K562 treated with DMSO at 1 percent for 12 hours (cell line): ENCODE data around the gene TCP11X2. TPM values are rescaled to one million over a fixed set of nuclear protein-coding genes. Genes with fewer than 3 reads are reported as not detected.

ENCODE experiments used
- total RNA-seq: library from RNA; unstranded; fragments of 300-600 nt; gene quantifications from 2 replicates; pipeline ENCODE4 v1.2.3, GENCODE V29; 2022; ENCODE audit not compliant: insufficient read depth

The TCP11X2 gene
- total RNA-seq: not detected in 2 replicates

GRCh38 chrX:102471762-102472220, at the start of gene TCP11X2:
TCP11X2 (minus strand) TSS chrX:102471812.

GRCh38 chrX:102515975-102516941, 44.6 kb upstream of the TCP11X2 start, which contains the start of gene TMSB15A:
TMSB15A (minus strand) TSS chrX:102516739.

DNA sequence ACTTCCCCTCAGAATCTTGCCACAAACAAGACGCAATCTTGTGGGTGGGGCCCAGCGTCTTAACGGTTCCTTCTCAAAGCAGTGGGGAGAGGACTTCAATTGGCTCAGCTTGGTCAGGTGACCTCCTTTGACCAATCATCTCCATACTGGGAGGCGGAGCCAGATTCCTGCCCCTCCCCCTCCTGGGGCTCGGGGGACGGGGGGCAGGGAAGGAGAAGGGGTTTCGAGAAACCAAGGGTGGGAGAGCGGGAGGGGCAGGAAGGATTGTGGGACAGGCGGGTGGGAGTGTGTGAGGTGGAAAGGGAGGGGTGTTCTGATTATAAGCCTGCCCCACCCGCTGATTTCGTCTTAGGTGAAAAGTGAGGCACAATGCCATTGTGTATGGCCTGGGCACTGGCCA, 31.7 kb downstream of the TCP11X2 start, which contains the start of gene NXF2B:
NXF2B (minus strand) TSS at position 101 of the 400 bp plus-strand sequence. CDS start 59,972 bp downstream, outside the sequence.

Other genes with a start within 250 kb of the TCP11X2 start
- gene NXF2, start 224.6 kb downstream of the TCP11X2 start, total RNA-seq: 9.1 TPM in 1 of 2 replicates, not detected in the other
- gene NXF2B, start 31.8 kb downstream of the TCP11X2 start, total RNA-seq: 20.2 and 25.3 TPM in 2 replicates
- not detected in 2 replicates for gene TMSB15A, start 44.9 kb upstream of the TCP11X2 start, total RNA-seq
- 3.2 and 13.8 TPM in 2 replicates for gene ARMCX5, start 127.7 kb upstream of the TCP11X2 start, total RNA-seq
- 0.13 and 0.35 TPM in 2 replicates for gene GPRASP1, start 179.7 kb upstream of the TCP11X2 start, total RNA-seq
- 1.7 and 9.0 TPM in 2 replicates for gene GPRASP2, start 240.6 kb upstream of the TCP11X2 start, total RNA-seq
- 0.50 and 3.6 TPM in 2 replicates for gene GPRASP3, start 248.9 kb upstream of the TCP11X2 start, total RNA-seq